GM12878 (cell line): ENCODE measurements around the gene BORCS6. TPM values are rescaled to one million over a fixed set of nuclear protein-coding genes. Genes with fewer than 3 reads are reported as not detected.

Source experiments
- HSF1 ChIP-seq: fragments of 150-350 bp; IDR thresholded peaks from 2 replicates; pipeline ENCODE4 v1.6.1; 2014; ENCODE audit warnings: mild to moderate bottlenecking, low read depth, low read length
- microRNA counts: library from miRNA; unstranded; fragments of <30 nt; microRNA quantifications from one replicate; lab custom pipeline; 2016
- microRNA-seq: library from miRNA; unstranded; fragments of <30 nt; microRNA quantifications from one replicate; pipeline ENCODE4, GENCODE V29; 2018
- polyA plus RNA-seq, 11 experiments: library from polyadenylated mRNA; depleted of rRNA in 4 of 11; unstranded in 6 of 11; stranded (reverse) in 5 of 11; fragments of >200 nt; fragmentation: Nextera tagmentation in 4 of 11; fragmentation: Illumina TruSeq in 1 of 11; extraction: Ambion mirVana in 4 of 11; extraction: Trizol in 1 of 11; gene quantifications; 1 replicate in 1 of 11; 2 replicates in 10 of 11; pipeline versions ENCODE4 v1.2.1 to v1.2.3, GENCODE V29; 2011 to 2016; ENCODE audit warnings: inconsistent platforms in 2 of 11, missing spikeins in 2 of 11, low read depth in 1 of 11
- total RNA-seq, 4 experiments: library from RNA; depleted of rRNA in 3 of 4; stranded (reverse); fragments of >200 nt in 3 of 4; fragmentation: Illumina TruSeq in 1 of 4; extraction: Trizol in 1 of 4; gene quantifications; 2 replicates each; pipeline versions ENCODE4 v1.2.1 to v1.2.3, GENCODE V29; 2013 to 2021

The BORCS6 gene
- total and polyA plus RNA-seq, 10 of the 15 experiments (the other 5 are each of a cell fraction or from before 2014, with no cell fraction given): 0.37 to 14.1 (median 6.7) TPM

GRCh38 chr17:8138374-8138671, 51.7 kb downstream of the BORCS6 start (continued):
- no peak for TF ChIP-seq HSF1

MicroRNAs encoded within 50 kb of the gene (microRNA counts, 767-probe panel; counts per million panel counts)
- 784 counts per million, percentile 18 among the panel's probes with 10 or more counts for microRNA hsa-miR-4521 (lab: Ali Mortazavi, UCI)

Small RNAs within 50 kb of the gene (microRNA-seq; reads per million reads assigned to microRNA genes)
- gene MIR4521 (163 reads per million, percentile 79 among the genes with 10 or more reads in this experiment), gene MIR6883 (not detected)

Other genes with a start within 250 kb of the BORCS6 start
Only the 7 nearest of the 18 such genes appear.
- gene HES7, start 66.1 kb downstream of the BORCS6 start, total RNA-seq (2014; rRNA removed): 0.22 and 1.1 TPM in 2 replicates
- 0.09 TPM in 1 of 2 replicates, not detected in the other for gene HES7, start 66.1 kb downstream of the BORCS6 start, total RNA-seq (2014; rRNA removed; fragmentation: Illumina TruSeq; extraction: Trizol)
- gene HES7, start 66.1 kb downstream of the BORCS6 start, total RNA-seq (2021): 1.3 and 1.9 TPM in 2 replicates
- gene HES7, start 66.1 kb downstream of the BORCS6 start, polyA plus RNA-seq (2011; rRNA removed): 0.27 and 0.38 TPM in 2 replicates
- not detected in 2 replicates for gene HES7, start 66.1 kb downstream of the BORCS6 start, polyA plus RNA-seq (2014; fragmentation: Illumina TruSeq; extraction: Trizol)
- gene HES7, start 66.1 kb downstream of the BORCS6 start, polyA plus RNA-seq (2014; fragmentation: Nextera tagmentation; extraction: Ambion mirVana): under 1 TPM in 1 of 2 experiments, not detected in 1; 0.07 TPM
- 0.87 and 1.3 TPM in 2 replicates for gene HES7, start 66.1 kb downstream of the BORCS6 start, polyA plus RNA-seq (2014; rRNA removed)
- under 1 TPM in 1 of 2 experiments, not detected in 1; 0.08 TPM for gene HES7, start 66.1 kb downstream of the BORCS6 start, polyA plus RNA-seq (2016; fragmentation: Nextera tagmentation; extraction: Ambion mirVana)
- 4.9 and 5.5 TPM in 2 replicates for gene PER1, start 37.8 kb downstream of the BORCS6 start, total RNA-seq (2014; rRNA removed)
- gene PER1, start 37.8 kb downstream of the BORCS6 start, total RNA-seq (2014; rRNA removed; fragmentation: Illumina TruSeq; extraction: Trizol): 1.9 and 2.2 TPM in 2 replicates
- 19.9 and 25.1 TPM in 2 replicates for gene PER1, start 37.8 kb downstream of the BORCS6 start, total RNA-seq (2021)
- gene PER1, start 37.8 kb downstream of the BORCS6 start, polyA plus RNA-seq (2011; rRNA removed): 3.6 and 8.6 TPM in 2 replicates
- gene PER1, start 37.8 kb downstream of the BORCS6 start, polyA plus RNA-seq (2014; fragmentation: Illumina TruSeq; extraction: Trizol): 0.81 and 4.1 TPM in 2 replicates
- under 1 TPM; 0.02 to 0.26 TPM for gene PER1, start 37.8 kb downstream of the BORCS6 start, polyA plus RNA-seq (2014; fragmentation: Nextera tagmentation; extraction: Ambion mirVana)
- 8.6 and 12.4 TPM in 2 replicates for gene PER1, start 37.8 kb downstream of the BORCS6 start, polyA plus RNA-seq (2014; rRNA removed)
- gene PER1, start 37.8 kb downstream of the BORCS6 start, polyA plus RNA-seq (2016; fragmentation: Nextera tagmentation; extraction: Ambion mirVana): 1 to 10 TPM; 5.3 to 6.7 TPM
- gene VAMP2, start 27.2 kb downstream of the BORCS6 start, total RNA-seq (2014; rRNA removed): 3.8 and 4.7 TPM in 2 replicates
- 6.1 and 6.4 TPM in 2 replicates for gene VAMP2, start 27.2 kb downstream of the BORCS6 start, total RNA-seq (2014; rRNA removed; fragmentation: Illumina TruSeq; extraction: Trizol)
- gene VAMP2, start 27.2 kb downstream of the BORCS6 start, total RNA-seq (2021): 25.1 and 27.8 TPM in 2 replicates
- gene VAMP2, start 27.2 kb downstream of the BORCS6 start, polyA plus RNA-seq (2011; rRNA removed): 18.8 and 24.9 TPM in 2 replicates
- 35.2 and 40.8 TPM in 2 replicates for gene VAMP2, start 27.2 kb downstream of the BORCS6 start, polyA plus RNA-seq (2014; fragmentation: Illumina TruSeq; extraction: Trizol)
- gene VAMP2, start 27.2 kb downstream of the BORCS6 start, polyA plus RNA-seq (2014; fragmentation: Nextera tagmentation; extraction: Ambion mirVana): 1 to 10 TPM; 3.0 to 6.3 TPM
- gene VAMP2, start 27.2 kb downstream of the BORCS6 start, polyA plus RNA-seq (2014; rRNA removed): 25.0 and 25.3 TPM in 2 replicates
- 10 to 100 TPM; 25.0 to 28.0 TPM for gene VAMP2, start 27.2 kb downstream of the BORCS6 start, polyA plus RNA-seq (2016; fragmentation: Nextera tagmentation; extraction: Ambion mirVana)
- 38.7 and 47.6 TPM in 2 replicates for gene TMEM107, start 13.8 kb downstream of the BORCS6 start, total RNA-seq (2014; rRNA removed)
- gene TMEM107, start 13.8 kb downstream of the BORCS6 start, total RNA-seq (2014; rRNA removed; fragmentation: Illumina TruSeq; extraction: Trizol): 23.7 and 24.9 TPM in 2 replicates
- 18.6 and 20.0 TPM in 2 replicates for gene TMEM107, start 13.8 kb downstream of the BORCS6 start, total RNA-seq (2021)
- 32.9 and 33.7 TPM in 2 replicates for gene TMEM107, start 13.8 kb downstream of the BORCS6 start, polyA plus RNA-seq (2011; rRNA removed)
- gene TMEM107, start 13.8 kb downstream of the BORCS6 start, polyA plus RNA-seq (2014; fragmentation: Illumina TruSeq; extraction: Trizol): 7.5 and 7.9 TPM in 2 replicates
- gene TMEM107, start 13.8 kb downstream of the BORCS6 start, polyA plus RNA-seq (2014; fragmentation: Nextera tagmentation; extraction: Ambion mirVana): 10 to 100 TPM; 20.8 to 27.0 TPM
- gene TMEM107, start 13.8 kb downstream of the BORCS6 start, polyA plus RNA-seq (2014; rRNA removed): 13.0 and 15.7 TPM in 2 replicates
- gene TMEM107, start 13.8 kb downstream of the BORCS6 start, polyA plus RNA-seq (2016; fragmentation: Nextera tagmentation; extraction: Ambion mirVana): 10 to 100 TPM; 22.5 to 23.3 TPM
- gene AURKB, start 20.4 kb upstream of the BORCS6 start, total RNA-seq (2014; rRNA removed): 125 and 134 TPM in 2 replicates
- gene AURKB, start 20.4 kb upstream of the BORCS6 start, total RNA-seq (2014; rRNA removed; fragmentation: Illumina TruSeq; extraction: Trizol): 101 and 109 TPM in 2 replicates
- gene AURKB, start 20.4 kb upstream of the BORCS6 start, total RNA-seq (2021): 140 and 141 TPM in 2 replicates
- gene AURKB, start 20.4 kb upstream of the BORCS6 start, polyA plus RNA-seq (2011; rRNA removed): 24.7 and 52.7 TPM in 2 replicates
- 89.9 and 149 TPM in 2 replicates for gene AURKB, start 20.4 kb upstream of the BORCS6 start, polyA plus RNA-seq (2014; fragmentation: Illumina TruSeq; extraction: Trizol)
- 100 to 1,000 TPM; 107 to 121 TPM for gene AURKB, start 20.4 kb upstream of the BORCS6 start, polyA plus RNA-seq (2014; fragmentation: Nextera tagmentation; extraction: Ambion mirVana)
- gene AURKB, start 20.4 kb upstream of the BORCS6 start, polyA plus RNA-seq (2014; rRNA removed): 81.5 and 106 TPM in 2 replicates
- gene AURKB, start 20.4 kb upstream of the BORCS6 start, polyA plus RNA-seq (2016; fragmentation: Nextera tagmentation; extraction: Ambion mirVana): 100 to 1,000 TPM; 187 to 209 TPM
- gene CTC1, start 57.9 kb upstream of the BORCS6 start, total RNA-seq (2014; rRNA removed): 13.9 and 14.6 TPM in 2 replicates
- gene CTC1, start 57.9 kb upstream of the BORCS6 start, total RNA-seq (2014; rRNA removed; fragmentation: Illumina TruSeq; extraction: Trizol): 9.9 and 12.3 TPM in 2 replicates
- gene CTC1, start 57.9 kb upstream of the BORCS6 start, total RNA-seq (2021): 40.7 and 45.7 TPM in 2 replicates
- 16.9 and 26.5 TPM in 2 replicates for gene CTC1, start 57.9 kb upstream of the BORCS6 start, polyA plus RNA-seq (2011; rRNA removed)
- gene CTC1, start 57.9 kb upstream of the BORCS6 start, polyA plus RNA-seq (2014; fragmentation: Illumina TruSeq; extraction: Trizol): 25.5 and 26.4 TPM in 2 replicates
- 1 to 10 TPM; 6.6 to 7.0 TPM for gene CTC1, start 57.9 kb upstream of the BORCS6 start, polyA plus RNA-seq (2014; fragmentation: Nextera tagmentation; extraction: Ambion mirVana)
- 23.5 and 30.2 TPM in 2 replicates for gene CTC1, start 57.9 kb upstream of the BORCS6 start, polyA plus RNA-seq (2014; rRNA removed)
- gene CTC1, start 57.9 kb upstream of the BORCS6 start, polyA plus RNA-seq (2016; fragmentation: Nextera tagmentation; extraction: Ambion mirVana): 10 to 100 TPM; 27.5 to 28.5 TPM
- 65.5 and 73.4 TPM in 2 replicates for gene PFAS, start 59.1 kb upstream of the BORCS6 start, total RNA-seq (2014; rRNA removed)
- gene PFAS, start 59.1 kb upstream of the BORCS6 start, total RNA-seq (2014; rRNA removed; fragmentation: Illumina TruSeq; extraction: Trizol): 25.8 and 30.3 TPM in 2 replicates
- gene PFAS, start 59.1 kb upstream of the BORCS6 start, total RNA-seq (2021): 113 and 122 TPM in 2 replicates
- 18.8 and 42.4 TPM in 2 replicates for gene PFAS, start 59.1 kb upstream of the BORCS6 start, polyA plus RNA-seq (2011; rRNA removed)
- 31.3 and 36.4 TPM in 2 replicates for gene PFAS, start 59.1 kb upstream of the BORCS6 start, polyA plus RNA-seq (2014; fragmentation: Illumina TruSeq; extraction: Trizol)
- 10 to 100 TPM; 13.9 to 16.1 TPM for gene PFAS, start 59.1 kb upstream of the BORCS6 start, polyA plus RNA-seq (2014; fragmentation: Nextera tagmentation; extraction: Ambion mirVana)
- 51.9 and 63.8 TPM in 2 replicates for gene PFAS, start 59.1 kb upstream of the BORCS6 start, polyA plus RNA-seq (2014; rRNA removed)
- 10 to 100 TPM; 72.1 to 77.0 TPM for gene PFAS, start 59.1 kb upstream of the BORCS6 start, polyA plus RNA-seq (2016; fragmentation: Nextera tagmentation; extraction: Ambion mirVana)